SK-N-SH (cell line): ENCODE results near the gene TMEM255B.

Experiments
- CTCF ChIP-seq: fragments of 200-600 bp; sonication (generic); IDR thresholded peaks from 2 replicates; pipeline ENCODE4 v1.6.1; 2017; ENCODE audit warnings: antibody characterized with exemption, mild to moderate bottlenecking, moderate library complexity
- MAX ChIP-seq: IDR thresholded peaks from 2 replicates; pipeline ENCODE4 v1.4.0; 2012; ENCODE audit warnings: low read depth
- REST ChIP-seq: IDR thresholded peaks from 2 replicates; pipeline ENCODE4 v1.6.1; 2012; ENCODE audit warnings: mild to moderate bottlenecking, low read depth, low read length, moderate library complexity
- RFX5 ChIP-seq: IDR thresholded peaks from 2 replicates; pipeline ENCODE4 v1.6.1; 2012; ENCODE audit warnings: mild to moderate bottlenecking, improper control_type of control experiment, low read length
- SIN3A ChIP-seq: IDR thresholded peaks from 2 replicates; pipeline ENCODE4 v1.6.1; 2012; ENCODE audit warnings: low read depth, mild to moderate bottlenecking, low read length, moderate library complexity, borderline replicate concordance
- TAF1 ChIP-seq: IDR thresholded peaks from 2 replicates; pipeline ENCODE4 v1.6.1; 2012; ENCODE audit warnings: low read depth, mild to moderate bottlenecking, low read length, moderate library complexity, borderline replicate concordance
- USF2 ChIP-seq: fragments of 150-350 bp; IDR thresholded peaks from 2 replicates; pipeline ENCODE4 v1.6.1; 2017; ENCODE audit warnings: antibody characterized with exemption, low read length, low read depth, borderline replicate concordance

- TF ChIP-seq RFX5, result no peak
- no peak for TF ChIP-seq REST
- TF ChIP-seq SIN3A, result no peak
- no peak for TF ChIP-seq CTCF
- TF ChIP-seq TAF1, result no peak
- TF ChIP-seq MAX, result no peak
- no peak for TF ChIP-seq USF2
Observed at GRCh38 chr13:113805431-113806103, 46.5 kb downstream of the TMEM255B start.
